HepG2 (cell line): ENCODE results near the gene NFKBIA. TPM values are rescaled to one million over a fixed set of nuclear protein-coding genes. Genes with fewer than 3 reads are reported as not detected.
A peak's percentile ranks its signal among the peaks of the same experiment; 100 is the strongest.

Source experiments
- KLF12 ChIP-seq: sonication (generic); formaldehyde crosslinking; IDR thresholded peaks from 2 replicates; pipeline ENCODE4 v1.4.0; 2020; ENCODE audit warnings: missing genetic modification reagents, borderline replicate concordance
- MED1 ChIP-seq: sonication (generic); formaldehyde crosslinking; IDR thresholded peaks from 2 replicates; pipeline ENCODE4 v1.4.0; 2020; ENCODE audit warnings: missing genetic modification reagents
- NR2F6 ChIP-seq, 2 experiments: IDR thresholded peaks; 2 replicates each; pipeline ENCODE4 v1.6.1; 2016; ENCODE audit warnings: antibody characterized with exemption in 1 of 2, mild to moderate bottlenecking in 1 of 2
- PHF20 ChIP-seq: sonication (generic); formaldehyde crosslinking; IDR thresholded peaks from 2 replicates; pipeline ENCODE4 v1.5.0; 2020; ENCODE audit warnings: mild to moderate bottlenecking, missing genetic modification reagents
- POLR2AphosphoS2 ChIP-seq: IDR thresholded peaks from 2 replicates; pipeline ENCODE4 v1.6.1; 2011; ENCODE audit warnings: low read depth, low read length, improper control_type of control experiment
- PRPF4 ChIP-seq: fragments of 200-400 bp; formaldehyde crosslinking; IDR thresholded peaks from 2 replicates; pipeline ENCODE4 v1.6.1; 2016; ENCODE audit warnings: low read length, low read depth; ENCODE audit not compliant: poor library complexity, severe bottlenecking
- SNAPC2 ChIP-seq: sonication (generic); formaldehyde crosslinking; IDR thresholded peaks from 2 replicates; pipeline ENCODE4 v1.8.1; 2022; ENCODE audit warnings: mild to moderate bottlenecking, missing genetic modification reagents
- TOE1 ChIP-seq: sonication (generic); formaldehyde crosslinking; IDR thresholded peaks from 2 replicates; pipeline ENCODE4 v1.4.0; 2020; ENCODE audit warnings: mild to moderate bottlenecking, missing genetic modification reagents
- ZBTB38 ChIP-seq: sonication (generic); formaldehyde crosslinking; IDR thresholded peaks from 2 replicates; pipeline ENCODE4 v1.5.1; 2020; ENCODE audit warnings: mild to moderate bottlenecking, missing genetic modification reagents
- ZNF224 ChIP-seq: sonication (generic); formaldehyde crosslinking; IDR thresholded peaks from 2 replicates; pipeline ENCODE4 v1.5.0; 2020; ENCODE audit warnings: mild to moderate bottlenecking, missing genetic modification reagents
- ZNF776 ChIP-seq: sonication (generic); formaldehyde crosslinking; IDR thresholded peaks from 2 replicates; pipeline ENCODE4 v1.4.0; 2020; ENCODE audit warnings: mild to moderate bottlenecking, missing genetic modification reagents
- polyA plus RNA-seq, 8 experiments: library from polyadenylated mRNA; depleted of rRNA in 3 of 8; stranded (reverse) in 7 of 8; unstranded in 1 of 8; fragments of >200 nt; fragmentation: Illumina TruSeq in 4 of 8; extraction: Trizol in 4 of 8; gene quantifications; 2 replicates each; pipeline versions ENCODE4 v1.2.1 to v1.2.3, GENCODE V29; 2011 to 2016; ENCODE audit warnings: low read depth in 4 of 8, missing spikeins in 1 of 8, mixed read lengths in 1 of 8; ENCODE audit not compliant: insufficient read depth in 1 of 8
- total RNA-seq, 5 experiments: library from RNA; depleted of rRNA; stranded (reverse); fragments of >200 nt; fragmentation: Illumina TruSeq; extraction: Trizol; gene quantifications; 2 replicates each; pipeline ENCODE4 v1.2.3, GENCODE V29; 2016; ENCODE audit warnings: low read depth in 1 of 5
- TF ChIP-seq, protein P1 (sequence below): sonication (generic); formaldehyde crosslinking; IDR thresholded peaks from 2 replicates; pipeline ENCODE4 v1.4.0; 2020; ENCODE audit warnings: missing genetic modification reagents, borderline replicate concordance
- TF ChIP-seq, protein P2 (sequence below): sonication (generic); formaldehyde crosslinking; conservative IDR thresholded peaks from 2 replicates; pipeline ENCODE4 v1.4.0; 2020; ENCODE audit warnings: mild to moderate bottlenecking, missing genetic modification reagents, moderate library complexity
- TF ChIP-seq, protein P3 (sequence below): IDR thresholded peaks from 2 replicates; pipeline ENCODE4 v1.6.1; 2016
- TF ChIP-seq, protein P4 (sequence below), 2 experiments: sonication (generic) in 1 of 2; formaldehyde crosslinking in 1 of 2; IDR thresholded peaks; 2 replicates each; pipeline versions ENCODE4 v1.6.1 to v1.9.0; 2014 to 2022; ENCODE audit warnings: antibody characterized with exemption in 1 of 2, borderline replicate concordance in 1 of 2, inconsistent platforms in 1 of 2, low read depth in 1 of 2, missing genetic modification reagents in 1 of 2

NFKBIA gene
- total and polyA plus RNA-seq, 2 of the 13 experiments (the other 11 are each of a cell fraction or from before 2014, with no cell fraction given) = 197 to 319 TPM

DNA sequence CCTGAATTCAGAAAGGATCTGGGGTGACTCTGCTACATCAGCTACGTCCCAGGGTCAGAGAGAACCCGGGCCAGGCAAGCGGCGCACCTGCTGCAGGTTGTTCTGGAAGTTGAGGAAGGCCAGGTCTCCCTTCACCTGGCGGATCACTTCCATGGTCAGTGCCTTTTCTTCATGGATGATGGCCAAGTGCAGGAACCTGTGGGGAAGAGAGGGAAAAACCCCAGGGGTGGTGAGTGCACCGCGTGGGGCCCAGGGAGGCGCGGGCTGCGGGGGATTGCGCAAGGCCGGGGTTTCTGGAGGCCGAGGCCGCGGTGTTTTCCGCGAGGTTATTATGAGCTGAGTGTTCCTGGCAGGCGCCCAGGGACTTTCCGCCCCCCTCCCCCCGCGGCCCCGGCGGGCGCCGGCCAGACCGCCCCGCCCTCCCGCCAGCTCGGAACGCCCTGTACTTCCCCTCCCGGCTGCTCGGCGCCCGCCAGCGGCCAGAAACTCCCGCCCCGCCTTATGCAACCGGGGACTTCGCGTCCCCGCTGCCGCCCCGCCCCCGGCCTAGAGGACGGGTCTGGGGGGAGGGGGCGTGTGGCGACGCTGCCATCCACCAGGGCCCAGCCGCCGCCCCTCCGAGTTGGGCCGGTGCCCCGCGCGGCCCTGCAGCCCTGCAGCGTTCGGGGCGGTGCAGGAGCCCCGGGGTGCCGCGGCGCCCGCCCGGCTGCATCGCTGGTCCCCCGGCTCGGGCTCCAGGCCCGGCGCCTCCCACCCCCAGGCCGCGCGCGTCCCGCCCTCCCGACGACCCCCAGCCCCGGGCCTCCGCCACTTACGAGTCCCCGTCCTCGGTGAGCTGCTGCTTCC, 723 bp downstream of the NFKBIA start (continued):
- TF ChIP-seq KLF12 (CRISPR knock-in tag) = peak; percentile 98
- TF ChIP-seq ZNF224 = peak; percentile 97
- TF ChIP-seq POLR2AphosphoS2 = peak; percentile 36; the same call in 1 of the 2 replicates
- peak; percentile 73 for TF ChIP-seq ZNF776 (CRISPR knock-in tag)
- TF ChIP-seq PHF20 (CRISPR knock-in tag) = no peak
- TF ChIP-seq, protein P1, sequence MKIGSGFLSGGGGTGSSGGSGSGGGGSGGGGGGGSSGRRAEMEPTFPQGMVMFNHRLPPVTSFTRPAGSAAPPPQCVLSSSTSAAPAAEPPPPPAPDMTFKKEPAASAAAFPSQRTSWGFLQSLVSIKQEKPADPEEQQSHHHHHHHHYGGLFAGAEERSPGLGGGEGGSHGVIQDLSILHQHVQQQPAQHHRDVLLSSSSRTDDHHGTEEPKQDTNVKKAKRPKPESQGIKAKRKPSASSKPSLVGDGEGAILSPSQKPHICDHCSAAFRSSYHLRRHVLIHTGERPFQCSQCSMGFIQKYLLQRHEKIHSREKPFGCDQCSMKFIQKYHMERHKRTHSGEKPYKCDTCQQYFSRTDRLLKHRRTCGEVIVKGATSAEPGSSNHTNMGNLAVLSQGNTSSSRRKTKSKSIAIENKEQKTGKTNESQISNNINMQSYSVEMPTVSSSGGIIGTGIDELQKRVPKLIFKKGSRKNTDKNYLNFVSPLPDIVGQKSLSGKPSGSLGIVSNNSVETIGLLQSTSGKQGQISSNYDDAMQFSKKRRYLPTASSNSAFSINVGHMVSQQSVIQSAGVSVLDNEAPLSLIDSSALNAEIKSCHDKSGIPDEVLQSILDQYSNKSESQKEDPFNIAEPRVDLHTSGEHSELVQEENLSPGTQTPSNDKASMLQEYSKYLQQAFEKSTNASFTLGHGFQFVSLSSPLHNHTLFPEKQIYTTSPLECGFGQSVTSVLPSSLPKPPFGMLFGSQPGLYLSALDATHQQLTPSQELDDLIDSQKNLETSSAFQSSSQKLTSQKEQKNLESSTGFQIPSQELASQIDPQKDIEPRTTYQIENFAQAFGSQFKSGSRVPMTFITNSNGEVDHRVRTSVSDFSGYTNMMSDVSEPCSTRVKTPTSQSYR (CRISPR knock-in tag) = peak; percentile 99
- TF ChIP-seq, protein P2, sequence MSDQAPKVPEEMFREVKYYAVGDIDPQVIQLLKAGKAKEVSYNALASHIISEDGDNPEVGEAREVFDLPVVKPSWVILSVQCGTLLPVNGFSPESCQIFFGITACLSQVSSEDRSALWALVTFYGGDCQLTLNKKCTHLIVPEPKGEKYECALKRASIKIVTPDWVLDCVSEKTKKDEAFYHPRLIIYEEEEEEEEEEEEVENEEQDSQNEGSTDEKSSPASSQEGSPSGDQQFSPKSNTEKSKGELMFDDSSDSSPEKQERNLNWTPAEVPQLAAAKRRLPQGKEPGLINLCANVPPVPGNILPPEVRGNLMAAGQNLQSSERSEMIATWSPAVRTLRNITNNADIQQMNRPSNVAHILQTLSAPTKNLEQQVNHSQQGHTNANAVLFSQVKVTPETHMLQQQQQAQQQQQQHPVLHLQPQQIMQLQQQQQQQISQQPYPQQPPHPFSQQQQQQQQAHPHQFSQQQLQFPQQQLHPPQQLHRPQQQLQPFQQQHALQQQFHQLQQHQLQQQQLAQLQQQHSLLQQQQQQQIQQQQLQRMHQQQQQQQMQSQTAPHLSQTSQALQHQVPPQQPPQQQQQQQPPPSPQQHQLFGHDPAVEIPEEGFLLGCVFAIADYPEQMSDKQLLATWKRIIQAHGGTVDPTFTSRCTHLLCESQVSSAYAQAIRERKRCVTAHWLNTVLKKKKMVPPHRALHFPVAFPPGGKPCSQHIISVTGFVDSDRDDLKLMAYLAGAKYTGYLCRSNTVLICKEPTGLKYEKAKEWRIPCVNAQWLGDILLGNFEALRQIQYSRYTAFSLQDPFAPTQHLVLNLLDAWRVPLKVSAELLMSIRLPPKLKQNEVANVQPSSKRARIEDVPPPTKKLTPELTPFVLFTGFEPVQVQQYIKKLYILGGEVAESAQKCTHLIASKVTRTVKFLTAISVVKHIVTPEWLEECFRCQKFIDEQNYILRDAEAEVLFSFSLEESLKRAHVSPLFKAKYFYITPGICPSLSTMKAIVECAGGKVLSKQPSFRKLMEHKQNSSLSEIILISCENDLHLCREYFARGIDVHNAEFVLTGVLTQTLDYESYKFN (CRISPR knock-in tag) = peak; percentile 94
- TF ChIP-seq, protein P3, sequence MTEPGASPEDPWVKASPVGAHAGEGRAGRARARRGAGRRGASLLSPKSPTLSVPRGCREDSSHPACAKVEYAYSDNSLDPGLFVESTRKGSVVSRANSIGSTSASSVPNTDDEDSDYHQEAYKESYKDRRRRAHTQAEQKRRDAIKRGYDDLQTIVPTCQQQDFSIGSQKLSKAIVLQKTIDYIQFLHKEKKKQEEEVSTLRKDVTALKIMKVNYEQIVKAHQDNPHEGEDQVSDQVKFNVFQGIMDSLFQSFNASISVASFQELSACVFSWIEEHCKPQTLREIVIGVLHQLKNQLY (CRISPR knock-in tag) = peak; percentile 92
- TF ChIP-seq MED1 = peak; percentile 99
- TF ChIP-seq PRPF4 = peak; percentile 96
- TF ChIP-seq ZBTB38 (CRISPR knock-in tag) = peak; percentile 97
- TF ChIP-seq SNAPC2 (CRISPR knock-in tag) = peak; percentile 94
- peak; percentile 85 for TF ChIP-seq NR2F6 (IDR thresholded peaks at IDR 0.05)
- TF ChIP-seq NR2F6 (CRISPR knock-in tag; IDR thresholded peaks at IDR 0.05) = peak; percentile 96
- TF ChIP-seq TOE1 = peak; percentile 99; the same call in 1 of the 2 replicates
- TF ChIP-seq, protein P4, sequence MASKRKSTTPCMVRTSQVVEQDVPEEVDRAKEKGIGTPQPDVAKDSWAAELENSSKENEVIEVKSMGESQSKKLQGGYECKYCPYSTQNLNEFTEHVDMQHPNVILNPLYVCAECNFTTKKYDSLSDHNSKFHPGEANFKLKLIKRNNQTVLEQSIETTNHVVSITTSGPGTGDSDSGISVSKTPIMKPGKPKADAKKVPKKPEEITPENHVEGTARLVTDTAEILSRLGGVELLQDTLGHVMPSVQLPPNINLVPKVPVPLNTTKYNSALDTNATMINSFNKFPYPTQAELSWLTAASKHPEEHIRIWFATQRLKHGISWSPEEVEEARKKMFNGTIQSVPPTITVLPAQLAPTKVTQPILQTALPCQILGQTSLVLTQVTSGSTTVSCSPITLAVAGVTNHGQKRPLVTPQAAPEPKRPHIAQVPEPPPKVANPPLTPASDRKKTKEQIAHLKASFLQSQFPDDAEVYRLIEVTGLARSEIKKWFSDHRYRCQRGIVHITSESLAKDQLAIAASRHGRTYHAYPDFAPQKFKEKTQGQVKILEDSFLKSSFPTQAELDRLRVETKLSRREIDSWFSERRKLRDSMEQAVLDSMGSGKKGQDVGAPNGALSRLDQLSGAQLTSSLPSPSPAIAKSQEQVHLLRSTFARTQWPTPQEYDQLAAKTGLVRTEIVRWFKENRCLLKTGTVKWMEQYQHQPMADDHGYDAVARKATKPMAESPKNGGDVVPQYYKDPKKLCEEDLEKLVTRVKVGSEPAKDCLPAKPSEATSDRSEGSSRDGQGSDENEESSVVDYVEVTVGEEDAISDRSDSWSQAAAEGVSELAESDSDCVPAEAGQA (IDR thresholded peaks at IDR 0.05; ENCODE audit: low read depth) = peak; percentile 81
- TF ChIP-seq, protein P4 (CRISPR knock-in tag; IDR thresholded peaks at IDR 0.05; ENCODE audit: borderline replicate concordance) = peak; percentile 63; the same call in 1 of the 2 replicates
